GM21367 (cell line): Measurements from ENCODE around the gene MELTF.
A peak's percentile ranks its signal among the peaks of the same experiment; 100 is the strongest.

Source experiments
- ATAC-seq: cut with Tn5 transposase; IDR thresholded peaks from one replicate; pipeline ENCODE4 v1.9.1; 2021; ENCODE audit not compliant: unreplicated experiment

The MELTF gene

DNA sequence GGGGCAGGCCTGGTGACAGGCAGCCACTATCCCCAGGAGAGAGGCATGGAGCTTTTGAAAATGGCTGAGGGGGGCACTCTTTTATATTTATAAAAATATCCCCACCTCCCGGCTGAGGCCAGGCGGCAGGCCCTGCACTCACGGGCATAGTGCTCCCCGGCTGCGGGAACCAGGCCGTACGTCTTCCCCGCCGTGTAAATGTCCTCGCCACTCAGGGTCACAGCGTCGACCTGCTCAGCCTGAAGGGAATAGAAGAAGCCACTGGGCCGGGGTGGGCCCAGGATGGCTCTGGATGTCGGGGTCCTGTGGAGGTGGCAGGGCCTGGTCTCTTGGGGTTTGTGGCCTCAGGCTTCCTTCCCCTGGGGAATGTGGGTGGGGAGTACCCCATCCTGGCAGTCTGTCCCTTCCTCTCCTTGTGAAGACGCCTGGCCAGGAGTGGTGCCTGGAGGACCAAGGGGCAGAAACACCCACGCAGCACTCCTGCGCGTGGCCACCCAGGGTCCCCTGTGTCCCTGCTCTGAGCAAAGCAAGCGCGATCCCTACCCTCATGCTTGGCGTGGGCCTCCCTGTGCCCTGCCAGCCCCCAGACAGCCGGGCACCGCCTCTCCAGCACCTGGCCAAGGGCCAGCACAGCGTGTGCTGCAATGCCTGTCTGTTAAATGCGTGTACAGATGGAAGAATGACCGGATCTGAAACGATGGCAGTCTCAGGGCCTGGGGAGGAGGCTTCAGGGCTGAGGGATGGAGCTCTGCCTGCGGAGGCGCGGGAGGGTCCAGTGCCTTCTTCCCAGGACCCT is 18.9 kb downstream of the MELTF start:
- no peak for ATAC-seq

DNA sequence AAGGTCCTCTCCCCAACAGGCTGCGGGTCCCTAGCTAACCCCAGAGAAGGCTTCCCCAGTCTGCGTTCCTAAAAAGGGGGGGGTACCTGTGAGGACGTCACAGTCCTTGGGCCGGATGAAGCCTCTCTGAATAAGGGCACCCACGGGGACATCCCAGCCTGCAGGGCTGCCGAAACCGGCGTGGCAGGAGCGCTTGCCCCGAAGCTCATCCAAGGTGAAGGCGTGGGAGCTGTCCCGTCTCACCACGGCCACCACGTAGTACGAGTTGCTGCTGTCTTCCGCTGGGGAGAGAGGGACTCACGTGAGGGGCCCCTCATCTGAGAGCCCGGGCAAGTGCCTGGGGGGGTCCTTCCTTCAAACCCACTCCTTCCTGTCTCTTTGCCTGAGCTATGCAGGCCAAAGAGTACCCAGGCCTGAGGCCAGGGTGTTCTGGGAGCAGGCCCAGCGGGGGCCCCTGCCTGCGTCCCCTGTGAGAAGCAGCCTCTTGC is 20.0 kb downstream of the MELTF start:
- no peak for ATAC-seq

GRCh38 chr3:197008436-197009209 is 21.0 kb downstream of the MELTF start:
- no peak for ATAC-seq

DNA sequence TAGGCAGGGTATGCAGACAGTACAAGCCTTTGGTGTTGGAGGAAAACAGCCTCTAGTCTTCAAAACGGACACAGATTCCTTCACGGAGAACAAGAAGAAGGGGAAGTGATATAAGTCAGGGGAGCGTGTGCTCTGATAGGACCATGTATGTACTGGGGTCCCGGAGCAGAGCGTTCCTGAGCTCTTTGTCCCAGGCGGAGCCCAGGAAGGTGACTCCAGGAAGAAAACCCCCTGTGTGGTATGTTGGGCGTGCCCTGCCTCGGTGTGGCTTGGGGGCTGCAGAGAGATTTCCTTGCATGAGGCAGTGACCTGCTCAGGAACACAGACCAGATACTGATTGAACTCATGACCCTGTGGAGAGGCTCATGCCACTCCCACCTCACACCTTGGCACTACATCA is 21.7 kb downstream of the MELTF start:
- no peak for ATAC-seq

DNA sequence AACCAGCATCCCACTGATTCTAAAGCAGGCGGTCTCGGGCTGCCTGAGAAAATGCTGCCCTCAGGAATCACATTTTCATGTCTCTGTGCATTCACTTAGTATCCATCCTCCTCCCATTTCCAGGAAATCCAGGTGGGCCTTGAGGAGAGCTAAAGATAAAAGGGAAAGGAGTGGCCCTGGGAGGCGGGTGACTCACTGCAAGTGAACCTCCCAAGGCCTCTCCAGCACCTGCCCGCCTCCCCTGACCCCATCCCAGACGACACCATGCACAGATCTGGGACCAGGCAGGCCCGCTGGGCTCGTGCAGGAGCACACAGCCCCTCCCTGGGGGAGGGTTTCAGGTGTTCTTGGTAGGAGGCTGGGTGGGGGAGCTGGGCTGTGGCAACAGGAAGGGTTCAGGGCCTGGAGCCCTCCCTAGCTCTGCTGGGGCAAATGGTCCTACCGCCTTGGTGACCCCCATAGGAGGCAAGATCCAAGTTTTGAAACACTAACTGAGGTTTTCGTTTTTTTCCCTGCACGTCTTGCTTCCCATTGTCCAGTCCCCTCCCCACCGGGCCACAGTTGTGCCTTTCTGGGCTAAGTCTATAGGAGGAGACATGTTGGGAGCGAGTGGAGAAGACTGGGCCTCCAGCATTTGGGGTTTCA is 22.2 kb downstream of the MELTF start:
- no peak for ATAC-seq

- no peak for ATAC-seq
Observed at GRCh38 chr3:197006860-197007259, 22.8 kb downstream of the MELTF start.

DNA sequence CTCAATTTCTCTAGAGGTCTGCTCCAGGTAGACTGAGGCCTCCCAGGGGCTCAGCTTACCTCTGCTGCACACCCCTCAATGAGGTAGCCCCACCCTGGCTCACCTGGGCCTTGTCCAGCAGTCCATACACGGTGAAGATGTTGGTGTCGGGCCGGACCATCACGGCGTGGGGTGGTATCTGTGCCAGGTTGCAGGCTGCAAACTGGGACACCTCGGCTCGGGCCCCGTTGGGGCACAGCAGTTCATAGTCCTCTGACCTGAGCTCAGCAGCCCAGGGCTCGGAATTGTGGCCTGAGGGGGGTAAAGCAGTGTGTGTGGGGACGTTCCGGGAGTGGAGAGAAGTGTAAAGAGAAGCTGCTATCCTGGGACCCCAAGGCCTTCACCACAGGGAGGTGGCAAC is 23.2 kb downstream of the MELTF start:
- no peak for ATAC-seq

- no peak for ATAC-seq
Observed at GRCh38 chr3:197003461-197004385, 25.9 kb downstream of the MELTF start.

- peak; percentile 60 for ATAC-seq
Observed at GRCh38 chr3:197002701-197003454, 26.7 kb downstream of the MELTF start.

GRCh38 chr3:197001972-197002700 is 27.5 kb downstream of the MELTF start:
- ATAC-seq = peak; percentile 1

DNA sequence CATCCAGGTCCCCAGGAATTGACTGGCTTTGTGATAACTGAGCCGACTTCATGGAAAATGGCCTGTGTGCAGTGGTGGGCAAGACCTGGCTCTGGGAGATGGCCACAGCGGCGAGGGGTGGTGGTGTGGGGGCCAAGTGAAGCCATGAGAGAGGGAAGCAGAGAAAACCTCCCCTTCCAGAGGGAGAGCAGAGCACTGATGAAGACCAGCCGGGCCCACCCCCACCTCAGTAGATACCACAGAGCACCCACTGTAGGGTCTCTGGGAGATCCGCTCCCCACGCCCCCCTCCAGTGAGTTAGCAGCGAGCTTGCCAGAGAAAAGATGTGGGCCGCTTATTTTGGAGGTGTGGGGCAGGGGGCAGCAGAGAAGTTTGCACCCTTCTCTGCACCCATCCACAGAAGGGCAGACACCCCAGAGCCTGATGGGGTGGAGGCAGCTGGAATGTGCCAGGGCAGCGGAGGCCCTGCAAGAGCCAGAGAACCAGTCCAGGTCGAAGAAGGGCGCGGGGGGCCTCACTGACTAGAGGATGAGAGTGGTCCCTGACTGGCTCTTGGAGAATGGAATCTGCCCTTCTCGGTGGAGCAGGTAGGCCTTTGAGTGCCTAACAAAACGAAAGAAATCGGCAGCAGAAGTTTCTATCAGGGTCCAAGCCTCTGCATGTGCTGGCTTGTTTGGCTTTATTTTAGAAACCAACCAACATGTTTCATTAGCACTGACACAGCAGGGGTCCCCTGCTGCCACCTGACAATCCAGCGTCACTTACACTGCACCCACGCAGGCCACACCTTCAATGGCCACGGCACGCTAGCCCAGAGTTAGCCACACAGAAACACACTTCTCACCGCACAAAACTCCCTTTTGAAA is 28.3 kb downstream of the MELTF start:
- ATAC-seq = no peak

- no peak for ATAC-seq
Observed at GRCh38 chr3:197000211-197000610, 29.4 kb downstream of the MELTF start.

DNA sequence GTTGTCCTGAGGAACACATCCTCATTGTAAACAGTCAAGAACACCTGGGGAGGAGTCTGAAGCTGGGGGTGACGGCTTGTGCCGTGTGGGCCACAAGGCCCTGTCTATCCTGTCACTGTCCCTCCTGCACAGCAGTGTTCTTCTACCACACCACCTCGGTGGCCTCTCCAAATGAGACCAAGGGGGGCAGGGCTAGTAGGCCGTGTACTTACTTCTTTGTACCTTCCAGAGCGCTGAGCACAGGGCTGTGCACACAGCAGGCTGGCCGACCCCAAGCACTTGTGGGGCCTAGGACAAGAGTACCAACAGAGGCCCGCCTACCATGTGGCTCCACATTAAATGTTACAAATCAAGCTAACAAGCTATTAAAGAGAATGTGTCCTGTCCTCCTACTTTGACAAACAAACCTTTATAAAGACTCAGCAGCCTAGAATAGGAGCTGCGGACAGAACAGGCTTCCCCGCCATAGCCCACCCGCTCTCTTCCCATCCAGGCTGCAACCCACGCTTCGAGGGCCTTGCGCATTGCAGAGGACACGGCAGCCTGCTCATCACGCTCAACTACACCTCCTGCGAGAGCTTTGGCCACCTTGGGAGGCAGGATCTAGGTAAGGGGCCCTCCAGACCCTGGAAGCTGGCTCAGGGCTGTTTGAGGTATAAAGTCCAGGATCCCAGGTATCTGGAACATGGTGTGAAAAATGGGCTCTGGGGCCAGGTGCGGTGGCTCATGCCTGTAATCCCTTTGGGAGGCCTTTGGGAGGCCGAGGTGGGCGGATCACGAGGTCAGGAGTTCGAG is 30.5 kb downstream of the MELTF start:
- ATAC-seq = no peak

DNA sequence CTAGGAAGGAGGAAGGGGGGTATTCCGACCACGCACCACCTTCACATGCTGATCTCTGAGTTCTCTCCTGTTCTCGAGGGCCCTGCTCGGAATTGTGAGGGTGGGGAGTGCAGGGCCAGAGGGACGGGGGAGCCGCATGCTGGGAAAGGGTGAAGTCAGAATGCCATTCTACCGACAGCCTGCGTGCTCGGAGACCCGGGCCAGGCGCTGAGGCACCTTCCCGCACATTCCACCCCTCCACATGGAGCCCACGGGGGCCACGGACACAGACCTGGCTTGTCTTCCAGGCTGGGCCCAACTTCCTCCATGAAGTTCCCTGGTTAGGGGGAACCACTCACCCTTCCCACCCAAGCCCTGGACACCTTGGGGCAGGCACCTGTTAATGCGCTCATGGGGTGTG is 32.3 kb downstream of the MELTF start:
- ATAC-seq = no peak

DNA sequence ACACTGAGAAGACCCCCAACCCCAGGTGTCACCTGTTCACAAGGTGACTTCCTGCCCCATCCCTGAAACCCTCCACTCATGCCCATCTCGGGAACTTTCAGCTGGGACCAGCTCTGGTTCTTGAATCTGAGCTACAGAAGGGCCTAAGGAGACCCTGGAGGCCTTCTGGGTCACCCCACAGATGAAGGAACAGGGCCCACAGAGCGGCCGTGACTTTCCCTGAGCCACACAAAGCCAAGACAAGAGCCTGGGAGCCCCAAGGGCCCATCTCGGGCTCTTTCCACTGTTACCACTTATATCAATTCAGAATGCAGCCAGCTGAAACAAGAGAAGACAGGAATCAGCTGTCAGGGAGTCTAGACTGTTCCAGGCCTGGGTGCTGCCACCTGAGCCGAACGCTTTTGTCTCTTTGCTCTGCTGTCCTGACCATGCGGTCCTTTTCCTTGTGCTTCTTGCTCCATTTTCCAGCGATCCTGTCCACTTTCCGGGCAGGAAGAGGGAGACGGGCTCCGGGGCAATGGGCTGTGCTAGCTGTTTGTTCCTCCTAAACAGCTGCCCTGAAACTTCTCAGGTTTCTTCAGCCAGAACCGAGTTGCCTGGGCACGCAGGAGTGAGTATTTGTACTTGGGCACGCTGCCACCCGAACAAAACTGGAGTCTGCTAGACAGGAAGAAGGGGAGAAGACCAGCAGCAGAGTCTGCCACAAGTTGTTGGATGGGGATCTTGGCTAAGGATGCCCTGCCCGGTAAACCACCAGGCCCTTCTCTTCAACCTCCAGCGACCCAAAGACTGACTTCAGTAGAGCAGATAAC is 33.0 kb downstream of the MELTF start:
- no peak for ATAC-seq

GRCh38 chr3:196995646-196996355 is 33.8 kb downstream of the MELTF start:
- no peak for ATAC-seq
